Right cardiac atrium (tissue), 5 donors: ENCODE results near the gene CPXM1. TPM values are rescaled to one million over a fixed set of nuclear protein-coding genes. Genes with fewer than 3 reads are reported as not detected.

Experiments
- ATAC-seq, 2 donors: fragments of 200-7000 bp; cut with Tn5 transposase; one replicate each; pipeline versions ENCODE4 v1.8.0 to v1.9.1; 2020; ENCODE audit warnings: moderate library complexity in 2 of 2, mild to moderate bottlenecking in 1 of 2
- DNase-seq, 3 donors: peaks; one replicate each; pipeline ENCODE4 v3.0.0-alpha.2; 2020
- H3K27ac ChIP-seq: one replicate; pipeline ENCODE4 v1.5.1; 2013; ENCODE audit warnings: mild to moderate bottlenecking, low read length, control low read depth, moderate library complexity
- H3K27me3 ChIP-seq: one replicate; pipeline ENCODE4 v1.6.1; 2013; ENCODE audit not compliant: control insufficient read depth, insufficient read depth
- H3K4me1 ChIP-seq: one replicate; pipeline ENCODE4 v1.6.1; 2013; ENCODE audit warnings: low read length; ENCODE audit not compliant: control insufficient read depth, insufficient read depth
- H3K4me3 ChIP-seq: one replicate; pipeline ENCODE4 v1.5.1; 2013; ENCODE audit warnings: low read length, control low read depth
- H3K9me3 ChIP-seq: one replicate; pipeline ENCODE4 v1.6.1; 2013; ENCODE audit warnings: low read length; ENCODE audit not compliant: control insufficient read depth
- whole genome bisulfite sequencing: extraction: QIAGEN DNeasy Blood & Tissue Kit; methylation state at CpG from one replicate; pipeline ENCODE4 v1.1.7; 2013; 5-methylcytosine and 5-hydroxymethylcytosine counted together
- intact Hi-C, 4 donors: fragments of 100-400 bp; cut with DNase I; formaldehyde crosslinking; loops; one replicate each; pipeline versions ENCODE4 v1.11.0 to v1.14.0; 2022 to 2023
- polyA plus RNA-seq: library from polyadenylated mRNA; stranded (reverse); fragments of 200-250 nt; gene quantifications from one replicate; pipeline ENCODE4 v1.2.3, GENCODE V29; 2013
- total RNA-seq, 4 donors: library from RNA; stranded (reverse); fragmentation: NEBNext Ultra II Directional; extraction: Animal tissue kit (Norgen Biotek cat#: 25700); gene quantifications; one replicate each; pipeline ENCODE4 v1.2.1, GENCODE V29; 2021
- donor health status: healthy with polysubstance abuse.
- donor health status: DM: no; HTN: yes; CAD: no.
- donor health status: DM: no; HTN: no; CAD: no.
- donor health status: DM: no; HTN: yes; CAD: no; lungs with severe emphysema.
- donor health status: DM: yes; HTN: yes; CAD: no.

The CPXM1 gene
- total and polyA plus RNA-seq, 5 donors: 0.53 to 3.0 (median 1.2) TPM

DNA sequence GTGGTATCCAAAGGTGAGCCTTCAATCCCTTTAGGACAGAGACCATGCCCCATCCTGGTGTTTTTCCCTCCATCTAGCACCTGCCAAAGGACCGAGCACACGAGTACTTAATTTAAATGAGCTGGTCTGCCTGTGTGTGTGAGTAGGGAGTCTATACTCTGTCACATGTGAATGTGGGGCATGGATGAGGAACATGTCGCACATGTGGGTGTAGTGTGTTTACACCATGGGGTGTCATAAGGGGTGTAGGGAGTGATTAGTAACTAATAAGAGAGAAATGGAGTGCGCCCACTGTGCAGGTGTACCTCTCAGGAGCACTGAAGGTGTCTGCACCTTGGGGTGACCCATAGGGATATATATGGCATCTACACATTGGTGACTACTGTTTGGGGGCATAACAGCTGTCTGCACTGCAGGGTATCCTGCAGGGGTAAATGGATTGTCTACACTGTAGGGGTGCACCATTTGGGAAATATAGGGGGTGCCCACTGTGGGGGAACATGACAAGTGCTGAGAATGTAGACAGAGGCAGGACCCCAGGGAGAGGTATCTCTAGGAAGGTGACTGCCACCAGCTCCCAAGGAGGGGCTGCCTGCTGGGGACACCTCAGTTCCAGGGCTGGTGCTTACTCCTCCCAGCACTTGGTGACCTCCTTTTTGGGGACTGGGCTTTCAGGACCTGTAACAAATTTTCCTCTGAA is 54.3 kb downstream of the CPXM1 start:
- WGBS: 88% methylated on average over 4 of the region's 4 CpGs

DNA sequence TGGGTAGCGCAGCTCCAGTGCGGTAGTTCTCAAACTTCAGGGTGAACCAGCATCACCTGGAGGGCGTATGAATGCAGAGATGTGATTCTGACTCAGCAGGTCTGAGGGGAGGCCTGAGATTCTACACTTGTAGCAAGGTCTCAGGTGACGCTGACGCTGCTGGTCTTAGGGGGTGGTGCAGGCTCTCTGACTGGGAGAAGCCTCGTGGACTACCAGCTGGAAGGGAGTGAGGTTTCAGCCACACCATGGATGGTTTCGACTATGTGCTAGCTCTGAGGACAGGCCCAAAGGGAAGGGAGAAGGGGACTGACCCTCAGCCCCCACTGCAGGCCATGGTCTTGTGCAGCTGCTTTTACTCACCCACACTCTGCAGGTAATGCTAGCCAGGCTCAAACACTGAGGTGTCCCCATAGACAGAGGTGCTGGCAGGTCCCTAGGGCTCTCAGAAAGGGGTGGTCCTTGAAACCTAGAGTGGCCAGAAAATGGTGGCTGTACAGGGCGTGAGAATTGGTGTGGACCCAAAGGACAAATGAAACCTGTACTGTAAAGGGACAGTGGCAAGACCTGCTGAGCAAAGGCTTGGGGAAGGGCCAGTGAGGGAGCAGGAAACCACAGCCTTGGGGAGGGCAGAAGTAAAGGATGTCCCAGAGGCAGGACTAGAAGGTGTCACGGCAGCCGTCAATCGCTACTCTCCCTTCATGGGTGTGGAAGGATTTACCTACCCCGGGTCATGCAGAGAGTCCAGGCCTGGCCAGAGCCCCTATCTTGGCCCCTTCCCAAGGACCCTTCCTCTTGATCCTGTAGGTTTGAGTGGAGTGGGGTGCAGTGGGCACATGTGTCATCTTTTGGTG is 55.1 kb downstream of the CPXM1 start:
- Histone ChIP-seq H3K4me3 (no peak overlapping the region), H3K27ac (no peak overlapping the region), H3K9me3 (no peaks in the 10 kb centered on the region), H3K4me1 (no peaks in the 10 kb centered on the region), H3K27me3 (no peaks in the 10 kb centered on the region)
- intact Hi-C loops: no loop called here
- 79% methylated on average over 12 of the region's 12 CpGs for WGBS
- DNase-seq: no peak
- ATAC-seq: no peak

More for the DNA sequence above, 54.3 kb downstream of the CPXM1 start:
- H3K27me3 ChIP-seq: no peaks in the 10 kb centered on the region
- no peaks in the 10 kb centered on the region for H3K9me3 ChIP-seq
- H3K27ac ChIP-seq: no peak overlapping the region
- no peak for DNase-seq
- H3K4me3 ChIP-seq: no peak overlapping the region
- no peak for ATAC-seq
- intact Hi-C loops: no loop called here
- no peaks in the 10 kb centered on the region for H3K4me1 ChIP-seq

Other genes starting within 250 kb of the CPXM1 start
- 10 to 100 TPM; 57.9 to 69.2 (median 63.8) TPM for gene NOP56, start 148.0 kb downstream of the CPXM1 start, total RNA-seq
- 40.9 TPM for gene NOP56, start 148.0 kb downstream of the CPXM1 start, polyA plus RNA-seq
- gene IDH3B, start 136.4 kb downstream of the CPXM1 start, total RNA-seq: 100 to 1,000 TPM; 146 to 166 (median 150) TPM
- gene IDH3B, start 136.4 kb downstream of the CPXM1 start, polyA plus RNA-seq: 158 TPM
- gene EBF4, start 107.8 kb downstream of the CPXM1 start, total RNA-seq: 10 to 100 TPM in 2 of 4 donors, 1 to 10 TPM in 2; 9.6 to 13.5 (median 10.2) TPM
- gene EBF4, start 107.8 kb downstream of the CPXM1 start, polyA plus RNA-seq: 4.8 TPM
- gene C20orf141, start 14.4 kb upstream of the CPXM1 start, total RNA-seq: not detected
- gene C20orf141, start 14.4 kb upstream of the CPXM1 start, polyA plus RNA-seq: not detected
- gene TMEM239, start 15.7 kb upstream of the CPXM1 start, total RNA-seq: not detected
- not detected for gene TMEM239, start 15.7 kb upstream of the CPXM1 start, polyA plus RNA-seq
- 10 to 100 TPM; 13.7 to 17.9 (median 17.2) TPM for gene PCED1A, start 40.0 kb upstream of the CPXM1 start, total RNA-seq
- gene PCED1A, start 40.0 kb upstream of the CPXM1 start, polyA plus RNA-seq: 13.9 TPM
- 10 to 100 TPM; 19.1 to 24.2 (median 20.9) TPM for gene VPS16, start 40.1 kb upstream of the CPXM1 start, total RNA-seq
- gene VPS16, start 40.1 kb upstream of the CPXM1 start, polyA plus RNA-seq: 16.8 TPM
- 10 to 100 TPM; 32.6 to 37.5 (median 35.7) TPM for gene PTPRA, start 72.9 kb upstream of the CPXM1 start, total RNA-seq
- 11.8 TPM for gene PTPRA, start 72.9 kb upstream of the CPXM1 start, polyA plus RNA-seq
- 1 to 10 TPM in 1 of 4 donors, under 1 TPM in 1, not detected in 2; 0.79 to 1.5 TPM for gene GNRH2, start 243.0 kb upstream of the CPXM1 start, total RNA-seq
- gene GNRH2, start 243.0 kb upstream of the CPXM1 start, polyA plus RNA-seq: 0.75 TPM
- 10 to 100 TPM; 31.5 to 48.2 (median 43.3) TPM for gene MRPS26, start 245.4 kb upstream of the CPXM1 start, total RNA-seq
- gene MRPS26, start 245.4 kb upstream of the CPXM1 start, polyA plus RNA-seq: 69.9 TPM